RPMI8226 (cell line): Measurements from ENCODE around the gene EGLN1.
A peak's percentile ranks its signal among the peaks of the same experiment; 100 is the strongest.
"Not testable (repeated sequence)": the region's sequence is repeated elsewhere in the genome, so short reads cannot be mapped to it uniquely, and the experiment has no call there.

Experiments
- DNase-seq: peaks from one replicate; pipeline ENCODE4 v3.0.0-alpha.2; 2015

EGLN1 gene

DNA sequence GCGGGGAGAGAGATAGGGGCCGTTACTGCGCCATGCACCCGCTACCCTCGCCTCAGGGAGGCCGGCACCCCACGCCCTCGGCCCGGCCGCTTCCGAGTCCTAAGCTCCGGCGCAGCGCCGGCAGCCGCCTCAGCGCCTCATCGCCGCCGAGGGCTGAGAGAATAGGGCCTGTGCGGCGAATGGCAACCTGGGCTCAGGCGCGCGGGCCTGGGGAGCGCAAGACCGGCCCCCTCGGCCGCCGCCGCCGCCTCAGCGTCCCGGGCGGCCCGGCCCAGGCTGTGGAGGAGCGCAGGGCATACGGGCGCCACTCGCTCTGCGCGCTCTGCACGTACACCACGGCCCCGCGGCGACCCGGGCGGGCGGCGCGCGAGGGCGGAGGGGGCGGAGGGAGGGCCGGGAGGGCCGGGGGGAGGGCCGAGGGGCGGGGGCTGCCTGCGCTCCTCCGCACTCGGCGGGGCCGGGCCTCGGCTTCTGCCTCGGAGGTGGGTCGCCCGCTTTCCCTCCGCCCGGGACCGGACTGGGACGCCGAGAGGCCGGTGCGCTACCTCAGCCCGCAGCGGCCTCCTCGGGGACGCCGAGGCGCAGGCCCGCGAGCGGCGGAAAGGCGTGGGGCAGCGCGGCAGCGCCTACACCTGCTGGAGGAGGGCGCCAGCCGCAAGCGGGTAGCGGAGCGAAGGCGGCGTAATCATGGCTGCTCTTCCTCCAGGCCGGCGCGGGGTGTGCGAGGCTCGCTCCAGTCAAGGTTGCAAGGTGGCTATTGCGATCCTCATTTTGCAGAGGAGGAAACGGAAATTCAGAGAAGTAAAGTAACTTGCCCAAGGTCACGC is at the start of gene EGLN1:
EGLN1 (minus strand) TSS at position 317 of the 827 bp plus-strand sequence. CDS start 399 bp downstream, outside the sequence.
- DNase-seq, result peak; percentile 91

DNA sequence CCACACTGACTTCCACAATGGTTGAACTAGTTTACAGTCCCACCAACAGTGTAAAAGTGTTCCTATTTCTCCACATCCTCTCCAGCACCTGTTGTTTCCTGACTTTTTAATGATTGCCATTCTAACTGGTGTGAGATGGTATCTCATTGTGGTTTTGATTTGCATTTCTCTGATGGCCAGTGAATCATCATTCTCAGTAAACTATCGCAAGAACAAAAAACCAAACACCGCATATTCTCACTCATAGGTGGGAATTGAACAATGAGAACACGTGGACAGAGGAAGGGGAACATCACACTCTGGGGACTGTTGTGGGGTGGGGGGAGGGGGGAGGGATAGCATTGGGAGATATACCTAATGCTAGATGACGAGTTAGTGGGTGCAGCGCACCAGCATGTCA is 49.4 kb upstream of the EGLN1 start:
- not testable (repeated sequence) for DNase-seq

GRCh38 chr1:231471027-231471426 is 48.9 kb upstream of the EGLN1 start:
- not testable (repeated sequence) for DNase-seq

DNA sequence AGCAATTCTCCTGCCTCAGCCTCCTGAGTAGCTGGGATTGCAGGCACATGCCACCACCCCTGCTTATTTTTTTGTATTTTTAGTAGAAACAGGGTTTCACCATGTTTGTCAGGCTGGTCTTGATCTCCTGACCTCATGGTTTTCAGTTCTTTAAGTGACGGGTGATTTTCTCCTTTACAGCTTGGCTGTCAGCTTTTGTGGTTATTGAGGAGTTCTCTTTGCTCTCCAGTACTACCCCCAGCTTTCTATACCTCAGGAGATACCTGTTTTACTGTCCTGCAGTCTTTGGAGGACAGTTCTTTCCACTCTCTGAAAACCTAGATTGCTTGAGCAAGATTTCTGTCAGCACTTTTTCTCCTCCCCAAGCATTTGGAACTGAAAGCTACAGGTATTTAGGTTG is 45.9 kb upstream of the EGLN1 start:
- DNase-seq, result no peak

- no peak for DNase-seq
Measured at GRCh38 chr1:231465051-231465450, 43.0 kb upstream of the EGLN1 start.

GRCh38 chr1:231463541-231463940 is 41.5 kb upstream of the EGLN1 start:
- DNase-seq, result no peak

DNA sequence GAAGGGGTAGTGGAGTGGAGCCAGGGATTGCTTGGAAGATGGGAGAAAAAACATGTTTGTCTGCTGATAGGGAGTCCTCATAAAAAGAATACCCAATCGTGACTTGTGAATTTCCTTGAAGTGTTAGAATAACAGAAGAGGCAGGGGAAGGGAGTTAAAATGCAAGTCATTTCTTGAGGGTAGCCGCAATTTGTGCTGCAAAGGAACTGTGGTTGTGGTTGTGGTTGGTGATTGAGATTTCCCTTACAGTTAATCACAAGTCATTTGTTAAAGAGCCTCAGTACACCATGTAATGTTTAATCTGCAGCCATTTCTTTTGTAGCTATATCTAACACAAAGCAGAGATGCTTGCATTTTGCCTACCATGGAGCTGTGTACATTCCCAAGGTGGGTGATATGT is 38.5 kb upstream of the EGLN1 start:
- no peak for DNase-seq

- DNase-seq, result not testable (repeated sequence)
Measured at GRCh38 chr1:231459438-231459837, 37.4 kb upstream of the EGLN1 start.

DNA sequence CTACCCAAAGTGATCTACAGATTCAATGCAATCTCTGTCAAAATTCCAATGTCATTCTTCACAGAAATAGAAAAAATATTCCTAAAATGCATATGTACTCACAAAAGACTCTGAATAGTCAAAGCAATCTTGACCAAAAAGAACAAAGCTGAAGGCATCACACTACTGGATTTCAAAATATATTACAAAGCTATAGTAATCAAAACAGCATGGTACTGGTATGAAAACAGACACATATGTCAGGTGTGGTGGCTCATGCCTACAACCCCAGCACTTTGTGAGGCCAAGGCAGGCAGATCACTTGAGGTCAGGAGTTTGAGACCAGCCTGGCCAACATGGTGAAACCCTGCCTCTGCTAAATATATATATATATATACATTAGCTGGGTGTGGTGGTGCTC is 35.9 kb upstream of the EGLN1 start:
- DNase-seq, result not testable (repeated sequence)

- DNase-seq, result not testable (repeated sequence)
Measured at GRCh38 chr1:231454133-231454532, 32.0 kb upstream of the EGLN1 start.

GRCh38 chr1:231446138-231446537 is 24.1 kb upstream of the EGLN1 start:
- DNase-seq, result no peak

DNA sequence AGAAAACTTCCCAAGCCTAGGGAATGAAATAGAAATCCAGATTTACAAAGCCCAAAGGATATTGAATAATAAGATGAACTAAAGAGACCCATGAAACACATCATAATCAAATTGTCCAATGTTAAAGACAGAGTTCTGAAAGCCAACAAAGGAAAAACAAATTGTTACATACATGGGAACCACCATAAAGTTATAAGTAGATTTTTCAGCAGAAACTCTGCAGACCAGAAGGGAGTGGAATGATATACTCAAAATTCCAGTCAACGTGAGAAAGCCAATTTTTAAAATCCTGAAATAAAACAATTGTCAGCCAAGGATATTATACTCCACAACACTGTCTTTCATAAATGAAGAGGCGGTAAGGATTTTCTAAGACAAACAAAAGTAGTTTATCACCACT is 22.0 kb upstream of the EGLN1 start:
- no peak for DNase-seq

DNA sequence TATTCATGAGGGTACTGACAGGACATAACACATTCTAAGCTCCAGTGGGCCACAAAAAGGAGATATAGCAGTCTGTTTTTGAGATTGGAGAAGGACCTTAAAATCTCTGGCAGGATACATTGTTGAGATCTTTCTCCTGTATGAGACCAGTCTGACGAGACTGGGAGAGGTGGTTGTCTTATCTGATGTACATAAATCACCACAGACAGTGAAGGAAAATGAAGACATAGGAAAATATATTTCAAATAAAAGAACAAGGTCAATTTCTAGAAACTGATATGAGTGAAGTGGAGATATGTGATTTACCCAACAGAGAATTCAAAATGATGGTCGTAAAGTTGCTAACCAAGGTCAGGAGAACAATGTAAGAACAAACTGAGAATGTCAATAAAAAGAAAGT is 21.3 kb upstream of the EGLN1 start:
- DNase-seq, result no peak

- DNase-seq, result no peak
Measured at GRCh38 chr1:231442735-231443134, 20.6 kb upstream of the EGLN1 start.

DNA sequence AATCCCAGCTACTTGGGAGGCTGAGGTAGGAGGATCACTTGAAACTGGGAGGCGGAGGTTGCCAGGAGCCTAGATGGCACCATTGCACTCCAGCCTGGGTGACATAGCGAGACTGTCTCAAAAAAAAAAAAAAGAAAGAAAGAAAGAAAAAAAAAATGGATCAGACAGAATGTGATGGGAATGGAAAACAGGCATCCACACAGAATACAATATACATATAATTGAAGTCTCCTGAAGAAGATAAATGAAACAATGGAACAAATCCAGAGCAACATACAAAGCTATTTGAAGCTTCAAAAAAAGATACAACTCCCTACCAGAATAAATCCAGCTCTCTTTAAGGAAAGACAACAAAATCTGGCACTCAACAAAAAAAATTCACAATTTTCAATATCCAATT is 10.9 kb upstream of the EGLN1 start:
- no peak for DNase-seq

DNA sequence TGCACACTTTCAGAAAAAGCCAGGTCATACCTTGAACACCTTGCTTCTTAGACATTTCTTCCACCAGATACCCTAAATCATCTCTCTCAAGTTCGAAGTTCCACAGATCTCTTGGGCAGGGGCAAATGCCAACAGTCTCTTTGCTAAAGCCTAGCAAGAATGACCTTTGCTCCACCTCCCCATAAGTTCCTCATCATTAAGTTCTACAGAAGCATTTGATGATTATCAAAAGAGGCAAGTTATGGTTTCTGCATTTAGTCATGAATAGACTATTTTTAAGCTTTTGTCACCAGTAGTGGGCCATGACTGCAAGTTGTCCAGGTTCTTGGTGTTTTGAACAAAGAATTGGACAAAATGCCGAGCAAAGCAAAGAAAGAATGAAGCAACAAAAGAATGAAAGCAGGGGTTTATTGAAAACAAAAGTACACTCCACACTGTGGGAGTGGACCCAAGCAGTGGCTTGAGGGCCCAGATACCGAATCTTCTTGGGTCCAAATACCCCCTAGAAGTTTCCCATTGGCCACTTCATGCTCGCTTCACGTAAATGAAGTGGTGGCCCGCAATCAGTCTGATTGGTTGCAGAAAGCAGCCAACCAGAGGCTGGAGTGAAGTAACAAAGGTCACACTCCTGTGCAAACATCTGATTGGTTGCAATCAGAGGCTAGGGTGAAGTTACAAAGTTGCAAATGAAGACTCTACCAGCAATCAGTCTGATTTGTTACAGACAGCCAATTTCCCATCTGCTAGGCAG is 9.8 kb upstream of the EGLN1 start:
- DNase-seq, result no peak

- DNase-seq, result not testable (repeated sequence)
Measured at GRCh38 chr1:231430678-231431352, 8.7 kb upstream of the EGLN1 start.

- no peak for DNase-seq
Measured at GRCh38 chr1:231428377-231428776, 6.3 kb upstream of the EGLN1 start.

DNA sequence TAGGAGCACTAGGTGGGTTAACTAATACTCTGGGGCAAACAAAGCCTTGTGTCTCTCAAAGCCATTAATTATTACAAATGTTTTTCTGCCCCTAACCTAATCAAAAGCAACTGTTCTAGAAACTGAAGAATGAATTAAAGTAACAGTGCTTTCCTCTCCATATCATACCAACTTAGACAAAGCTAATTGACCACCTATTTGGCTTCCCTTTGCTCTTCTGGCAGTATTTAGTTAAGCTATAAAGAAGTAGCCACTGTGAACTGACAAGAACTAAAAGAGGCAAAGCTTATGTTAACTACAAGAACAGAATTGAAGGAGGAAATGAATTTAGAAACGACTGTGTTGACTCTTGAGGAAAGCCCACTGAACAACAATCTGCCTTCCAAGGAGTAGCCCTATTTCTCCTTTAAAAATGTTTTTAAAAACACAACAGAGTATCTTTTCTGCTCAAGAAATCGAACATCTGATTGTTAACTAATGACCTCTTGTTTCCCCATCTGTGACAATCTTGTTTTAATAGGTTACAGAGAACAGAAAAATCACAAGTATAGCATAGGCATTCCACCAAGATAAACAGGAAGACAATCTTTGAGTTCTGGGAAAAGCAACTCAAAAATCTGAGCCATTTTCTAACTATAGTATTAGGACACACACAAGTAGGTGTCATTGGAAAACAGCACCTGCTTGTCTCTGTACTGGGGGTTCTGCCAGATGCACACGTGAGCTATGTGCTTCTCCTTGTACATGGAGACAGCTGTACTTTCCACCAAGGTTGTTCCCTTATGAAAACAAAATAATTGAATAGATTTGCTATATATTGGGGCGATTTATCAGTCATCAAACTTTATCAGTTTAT is 3.1 kb upstream of the EGLN1 start:
- DNase-seq, result no peak

DNA sequence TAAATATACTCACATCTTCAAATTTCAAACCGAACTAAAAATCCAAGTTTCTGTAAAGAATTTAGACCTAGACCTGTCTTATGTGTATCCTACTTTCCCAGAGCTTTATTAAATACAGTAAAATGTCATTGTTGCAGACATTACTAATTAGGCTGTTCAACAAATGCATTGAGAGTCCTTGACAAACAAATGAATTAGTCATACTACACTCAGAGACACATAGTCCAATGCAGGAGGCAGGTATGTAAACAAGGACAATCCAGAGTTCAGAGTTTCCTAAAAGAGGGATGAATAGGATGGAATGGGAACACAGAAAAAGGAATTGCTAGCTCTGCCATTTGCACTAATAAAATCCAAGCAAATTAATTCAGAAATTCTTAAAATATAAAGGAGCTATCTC is 1.6 kb upstream of the EGLN1 start:
- DNase-seq, result no peak

GRCh38 chr1:231422798-231423309 is 767 bp upstream of the EGLN1 start:
- DNase-seq, result no peak

DNA sequence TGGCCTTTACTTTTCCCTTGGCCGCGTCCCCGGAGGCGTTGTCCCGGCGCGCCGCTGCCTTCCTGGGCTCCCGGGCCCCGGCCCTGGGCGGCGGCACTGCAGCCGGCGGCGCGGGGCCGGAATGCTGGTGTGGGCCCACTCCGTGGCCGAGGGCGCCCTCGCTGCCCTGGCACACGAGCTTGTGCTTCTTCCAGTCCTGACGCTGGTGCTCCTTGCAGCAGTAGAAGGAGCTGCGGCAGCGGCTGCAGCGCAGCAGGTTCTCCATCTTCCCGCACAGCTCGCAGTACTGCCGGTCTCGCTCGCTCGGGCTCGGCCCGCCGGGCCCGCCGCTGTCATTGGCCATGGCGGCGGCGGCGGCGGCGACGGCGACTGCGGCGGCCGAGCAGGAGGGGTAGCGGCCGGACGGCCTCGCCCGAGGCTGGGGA is 529 bp downstream of the EGLN1 start:
- DNase-seq, result peak; percentile 64
